ENCODE measurements around the gene NPLOC4.

NPLOC4 gene

GRCh38 chr17:81570964-81571363, 65.9 kb downstream of the NPLOC4 start:
- Histone ChIP-seq H3K4me3 (ENCODE audit: low read depth in 1 of 2, low read length in 2 of 2) (no peak overlapping the region), H3K27me3 (ENCODE audit: control insufficient read depth in 1 of 2, insufficient read depth in 2 of 2, low read length in 2 of 2) (no peaks in the 10 kb centered on the region), H3K36me3 (ENCODE audit: control insufficient read depth in 1 of 2, insufficient read depth in 2 of 2, low read length in 2 of 2) (peaks cover 46 to 74% of the 10 kb centered on the region in 2 donors), H3K9ac (ENCODE audit: low read depth in 1 of 2, low read length in 2 of 2) (no peak overlapping the region), H3K27ac (ENCODE audit: low read depth, low read length) (no peak overlapping the region), H3K9me3 (ENCODE audit: control insufficient read depth in 1 of 2, low read length in 2 of 2) (no peaks in the 10 kb centered on the region), H3K4me1 (ENCODE audit: control insufficient read depth in 1 of 2, insufficient read depth in 2 of 2, low read length in 2 of 2) (peaks cover 15 to 24% of the 10 kb centered on the region in 2 donors)

GRCh38 chr17:81569986-81570514, 66.9 kb downstream of the NPLOC4 start:
- no peaks in the 10 kb centered on the region for H3K27me3 ChIP-seq (ENCODE audit: control insufficient read depth in 1 of 2, insufficient read depth in 2 of 2, low read length in 2 of 2)
- H3K36me3 ChIP-seq (ENCODE audit: control insufficient read depth in 1 of 2, insufficient read depth in 2 of 2, low read length in 2 of 2): peaks cover 39 to 76% of the 10 kb centered on the region in 2 donors
- no peak overlapping the region for H3K9ac ChIP-seq (ENCODE audit: low read depth in 1 of 2, low read length in 2 of 2)
- no peaks in the 10 kb centered on the region for H3K9me3 ChIP-seq (ENCODE audit: control insufficient read depth in 1 of 2, low read length in 2 of 2)
- H3K4me3 ChIP-seq (ENCODE audit: low read depth in 1 of 2, low read length in 2 of 2): no peak overlapping the region
- no peak overlapping the region for H3K27ac ChIP-seq (ENCODE audit: low read depth, low read length)
- H3K4me1 ChIP-seq (ENCODE audit: control insufficient read depth in 1 of 2, insufficient read depth in 2 of 2, low read length in 2 of 2): peaks cover 15 to 27% of the 10 kb centered on the region in 2 donors

- Histone ChIP-seq H3K27ac (ENCODE audit: low read depth, low read length) (no peak overlapping the region), H3K27me3 (ENCODE audit: control insufficient read depth in 1 of 2, insufficient read depth in 2 of 2, low read length in 2 of 2) (no peaks in the 10 kb centered on the region), H3K9ac (ENCODE audit: low read depth in 1 of 2, low read length in 2 of 2) (no peak overlapping the region), H3K9me3 (ENCODE audit: control insufficient read depth in 1 of 2, low read length in 2 of 2) (no peaks in the 10 kb centered on the region), H3K4me3 (ENCODE audit: low read depth in 1 of 2, low read length in 2 of 2) (no peak overlapping the region), H3K36me3 (ENCODE audit: control insufficient read depth in 1 of 2, insufficient read depth in 2 of 2, low read length in 2 of 2) (peaks cover 39 to 82% of the 10 kb centered on the region in 2 donors), H3K4me1 (ENCODE audit: control insufficient read depth in 1 of 2, insufficient read depth in 2 of 2, low read length in 2 of 2) (peaks cover 15 to 27% of the 10 kb centered on the region in 2 donors)
Observed at GRCh38 chr17:81568416-81568815, 68.5 kb downstream of the NPLOC4 start.

GRCh38 chr17:81567191-81567590, 69.7 kb downstream of the NPLOC4 start:
- no peak overlapping the region for H3K9ac ChIP-seq (ENCODE audit: low read depth in 1 of 2, low read length in 2 of 2)
- H3K36me3 ChIP-seq (ENCODE audit: control insufficient read depth in 1 of 2, insufficient read depth in 2 of 2, low read length in 2 of 2): peaks cover 43 to 87% of the 10 kb centered on the region in 2 donors
- no peaks in the 10 kb centered on the region for H3K9me3 ChIP-seq (ENCODE audit: control insufficient read depth in 1 of 2, low read length in 2 of 2)
- H3K27me3 ChIP-seq (ENCODE audit: control insufficient read depth in 1 of 2, insufficient read depth in 2 of 2, low read length in 2 of 2): no peaks in the 10 kb centered on the region
- peak overlapping the region in 1 of 2 donors; percentile 29 for H3K4me3 ChIP-seq (ENCODE audit: low read depth in 1 of 2, low read length in 2 of 2)
- peaks cover 15 to 27% of the 10 kb centered on the region in 2 donors for H3K4me1 ChIP-seq (ENCODE audit: control insufficient read depth in 1 of 2, insufficient read depth in 2 of 2, low read length in 2 of 2)
- H3K27ac ChIP-seq (ENCODE audit: low read depth, low read length): no peak overlapping the region

- Histone ChIP-seq H3K27ac (ENCODE audit: low read depth, low read length) (peak overlapping the region; percentile 63), H3K4me1 (ENCODE audit: control insufficient read depth in 1 of 2, insufficient read depth in 2 of 2, low read length in 2 of 2) (peaks cover 15 to 27% of the 10 kb centered on the region in 2 donors), H3K4me3 (ENCODE audit: low read depth in 1 of 2, low read length in 2 of 2) (peak overlapping the region in 1 of 2 donors; percentile 29), H3K36me3 (ENCODE audit: control insufficient read depth in 1 of 2, insufficient read depth in 2 of 2, low read length in 2 of 2) (peaks cover 40 to 85% of the 10 kb centered on the region in 2 donors), H3K9ac (ENCODE audit: low read depth in 1 of 2, low read length in 2 of 2) (peak overlapping the region in 1 of 2 donors; percentile 40), H3K27me3 (ENCODE audit: control insufficient read depth in 1 of 2, insufficient read depth in 2 of 2, low read length in 2 of 2) (no peaks in the 10 kb centered on the region), H3K9me3 (ENCODE audit: control insufficient read depth in 1 of 2, low read length in 2 of 2) (no peaks in the 10 kb centered on the region)
Observed at GRCh38 chr17:81566461-81567126, 70.3 kb downstream of the NPLOC4 start.

- Histone ChIP-seq H3K9me3 (ENCODE audit: control insufficient read depth in 1 of 2, low read length in 2 of 2) (no peaks in the 10 kb centered on the region), H3K4me3 (ENCODE audit: low read depth in 1 of 2, low read length in 2 of 2) (no peak overlapping the region), H3K36me3 (ENCODE audit: control insufficient read depth in 1 of 2, insufficient read depth in 2 of 2, low read length in 2 of 2) (peaks cover 30 to 77% of the 10 kb centered on the region in 2 donors), H3K4me1 (ENCODE audit: control insufficient read depth in 1 of 2, insufficient read depth in 2 of 2, low read length in 2 of 2) (peaks cover 15 to 27% of the 10 kb centered on the region in 2 donors), H3K27me3 (ENCODE audit: control insufficient read depth in 1 of 2, insufficient read depth in 2 of 2, low read length in 2 of 2) (no peaks in the 10 kb centered on the region), H3K27ac (ENCODE audit: low read depth, low read length) (no peak overlapping the region), H3K9ac (ENCODE audit: low read depth in 1 of 2, low read length in 2 of 2) (no peak overlapping the region)
Observed at GRCh38 chr17:81565231-81565630, 71.7 kb downstream of the NPLOC4 start.

GRCh38 chr17:81564778-81565177, 72.1 kb downstream of the NPLOC4 start:
- peaks cover 25 to 72% of the 10 kb centered on the region in 2 donors for H3K36me3 ChIP-seq (ENCODE audit: control insufficient read depth in 1 of 2, insufficient read depth in 2 of 2, low read length in 2 of 2)

GRCh38 chr17:81563861-81564586, 72.9 kb downstream of the NPLOC4 start:
- H3K9me3 ChIP-seq (ENCODE audit: control insufficient read depth in 1 of 2, low read length in 2 of 2): no peaks in the 10 kb centered on the region
- no peaks in the 10 kb centered on the region for H3K27me3 ChIP-seq (ENCODE audit: control insufficient read depth in 1 of 2, insufficient read depth in 2 of 2, low read length in 2 of 2)
- H3K4me3 ChIP-seq (ENCODE audit: low read depth in 1 of 2, low read length in 2 of 2): no peak overlapping the region
- peaks cover 15 to 27% of the 10 kb centered on the region in 2 donors for H3K4me1 ChIP-seq (ENCODE audit: control insufficient read depth in 1 of 2, insufficient read depth in 2 of 2, low read length in 2 of 2)
- peaks cover 18 to 70% of the 10 kb centered on the region in 2 donors for H3K36me3 ChIP-seq (ENCODE audit: control insufficient read depth in 1 of 2, insufficient read depth in 2 of 2, low read length in 2 of 2)
- no peak overlapping the region for H3K27ac ChIP-seq (ENCODE audit: low read depth, low read length)
- no peak overlapping the region for H3K9ac ChIP-seq (ENCODE audit: low read depth in 1 of 2, low read length in 2 of 2)

More at GRCh38 chr17:81564778-81565177, 72.1 kb downstream of the NPLOC4 start:
- Histone ChIP-seq H3K27me3 (ENCODE audit: control insufficient read depth in 1 of 2, insufficient read depth in 2 of 2, low read length in 2 of 2) (no peaks in the 10 kb centered on the region), H3K9ac (ENCODE audit: low read depth in 1 of 2, low read length in 2 of 2) (no peak overlapping the region), H3K4me3 (ENCODE audit: low read depth in 1 of 2, low read length in 2 of 2) (no peak overlapping the region), H3K4me1 (ENCODE audit: control insufficient read depth in 1 of 2, insufficient read depth in 2 of 2, low read length in 2 of 2) (peaks cover 15 to 27% of the 10 kb centered on the region in 2 donors), H3K9me3 (ENCODE audit: control insufficient read depth in 1 of 2, low read length in 2 of 2) (no peaks in the 10 kb centered on the region), H3K27ac (ENCODE audit: low read depth, low read length) (no peak overlapping the region)

GRCh38 chr17:81561494-81561885, 75.4 kb downstream of the NPLOC4 start:
- H3K27me3 ChIP-seq (ENCODE audit: control insufficient read depth in 1 of 2, insufficient read depth in 2 of 2, low read length in 2 of 2): no peaks in the 10 kb centered on the region
- H3K9ac ChIP-seq (ENCODE audit: low read depth in 1 of 2, low read length in 2 of 2): no peak overlapping the region
- H3K4me1 ChIP-seq (ENCODE audit: control insufficient read depth in 1 of 2, insufficient read depth in 2 of 2, low read length in 2 of 2): peaks cover 18 to 27% of the 10 kb centered on the region in 2 donors
- H3K4me3 ChIP-seq (ENCODE audit: low read depth in 1 of 2, low read length in 2 of 2): no peak overlapping the region
- peaks cover 15 to 75% of the 10 kb centered on the region in 2 donors for H3K36me3 ChIP-seq (ENCODE audit: control insufficient read depth in 1 of 2, insufficient read depth in 2 of 2, low read length in 2 of 2)
- no peaks in the 10 kb centered on the region for H3K9me3 ChIP-seq (ENCODE audit: control insufficient read depth in 1 of 2, low read length in 2 of 2)
- H3K27ac ChIP-seq (ENCODE audit: low read depth, low read length): no peak overlapping the region
